Cardiac septum (tissue), 1 donor: Measurements from ENCODE around the gene SYVN1. TPM values are rescaled to one million over a fixed set of nuclear protein-coding genes. Genes with fewer than 3 reads are reported as not detected.

Experiments
- DNase-seq: peaks from one replicate; pipeline ENCODE4 v3.0.0-alpha.2; 2020; ENCODE audit warnings: low spot score
- intact Hi-C: fragments of 100-400 bp; cut with DNase I; formaldehyde crosslinking; loops from one replicate; pipeline ENCODE4 v1.14.0; 2022
- microRNA-seq: library from miRNA; unstranded; fragments of <30 nt; microRNA quantifications from one replicate; pipeline ENCODE4 v1.2.0, GENCODE V29; 2020
- total RNA-seq: library from RNA; stranded (reverse); fragmentation: NEBNext Ultra II Directional; extraction: Animal tissue kit (Norgen Biotek cat#: 25700); gene quantifications from one replicate; pipeline ENCODE4 v1.2.1, GENCODE V29; 2021
- donor health status: DM: no; HTN: no; CAD: no.

Gene SYVN1
- total RNA-seq, 1 donor from 2014 or later = 25.2 TPM

DNA sequence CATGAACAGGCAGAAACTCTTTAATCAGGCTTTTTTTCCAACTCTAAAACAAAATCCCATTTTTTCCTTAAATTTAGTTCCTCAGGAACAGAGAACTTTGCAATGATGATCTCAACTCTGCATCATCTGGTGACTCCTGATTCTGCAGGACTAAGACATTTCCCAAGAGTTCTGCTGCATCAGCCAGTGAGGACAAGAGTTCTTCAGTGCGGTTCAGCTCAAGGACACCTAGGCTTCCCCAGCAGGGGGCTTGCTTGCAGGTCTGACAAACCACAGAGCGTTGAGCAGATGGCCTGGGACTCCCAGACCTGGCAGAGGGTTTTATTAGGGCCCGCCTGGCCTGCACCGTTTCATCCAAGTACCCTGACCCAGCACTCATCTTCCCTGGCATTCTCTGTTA lies 56.9 kb downstream of the SYVN1 start:
- DNase-seq = no peak
- intact Hi-C loops = loop anchor here (10.0 kb wide), 1 partner anchor 233 kb away; the partner anchor contains the start of gene CDC42BPG

Small RNA genes lying within 50 kb of the gene (microRNA-seq; reads per million reads assigned to microRNA genes)
- not detected for gene MIR6751

Other genes starting within 250 kb of the SYVN1 start
- 14.6 TPM for gene ATG2A, start 217.3 kb downstream of the SYVN1 start, total RNA-seq
- 24.9 TPM for gene PPP2R5B, start 209.8 kb downstream of the SYVN1 start, total RNA-seq
- not detected for gene GPHA2, start 198.6 kb downstream of the SYVN1 start, total RNA-seq
- not detected for gene MAJIN, start 162.4 kb downstream of the SYVN1 start, total RNA-seq
- gene BATF2, start 137.5 kb downstream of the SYVN1 start, total RNA-seq = 0.70 TPM
- gene ARL2, start 120.4 kb downstream of the SYVN1 start, total RNA-seq = 120 TPM
- gene SNX15, start 107.1 kb downstream of the SYVN1 start, total RNA-seq = 17.0 TPM
- gene SAC3D1, start 93.3 kb downstream of the SYVN1 start, total RNA-seq = 5.0 TPM
- gene NAALADL1, start 76.0 kb downstream of the SYVN1 start, total RNA-seq = 3.5 TPM
- gene CDCA5, start 50.5 kb downstream of the SYVN1 start, total RNA-seq = 1.5 TPM
- gene ZFPL1, start 50.3 kb downstream of the SYVN1 start, total RNA-seq = 23.5 TPM
- 87.1 TPM for gene VPS51, start 38.3 kb downstream of the SYVN1 start, total RNA-seq
- 50.1 TPM for gene TM7SF2, start 22.6 kb downstream of the SYVN1 start, total RNA-seq
- 5.5 TPM for gene ZNHIT2, start 16.8 kb downstream of the SYVN1 start, total RNA-seq
- gene FAU, start 12.4 kb downstream of the SYVN1 start, total RNA-seq = 511 TPM
- gene MRPL49, start 12.2 kb downstream of the SYVN1 start, total RNA-seq = 28.5 TPM
- gene SPDYC, start 35.7 kb upstream of the SYVN1 start, total RNA-seq = not detected
- 89.6 TPM for gene CAPN1, start 47.4 kb upstream of the SYVN1 start, total RNA-seq
- 3.5 TPM for gene POLA2, start 127.4 kb upstream of the SYVN1 start, total RNA-seq
- 3.6 TPM for gene CDC42EP2, start 180.3 kb upstream of the SYVN1 start, total RNA-seq
- 46.2 TPM for gene DPF2, start 199.3 kb upstream of the SYVN1 start, total RNA-seq
- not detected for gene TIGD3, start 220.2 kb upstream of the SYVN1 start, total RNA-seq
- gene SLC25A45, start 248.1 kb upstream of the SYVN1 start, total RNA-seq = 10.5 TPM